ENCODE results near the gene NID2.

GRCh38 chr14:52051251-52051650 lies 17.6 kb downstream of the NID2 start:
- TF ChIP-seq BACH1 (IDR thresholded peaks at IDR 0.05; ENCODE audit: borderline replicate concordance) (no peak), CTCF (IDR thresholded peaks at IDR 0.05 in 2 of 3, conservative IDR thresholded peaks at IDR 0.05 in 1 of 3; ENCODE audit: control insufficient read depth in 2 of 3, extremely low read depth in 1 of 3, insufficient read depth in 1 of 3, low read depth in 3 of 3, low read length in 3 of 3) (no peak), POLR2A (IDR thresholded peaks at IDR 0.05; ENCODE audit: low read depth, low read length) (no peak), NBN (IDR thresholded peaks at IDR 0.05) (no peak), NFYB (IDR thresholded peaks at IDR 0.05; ENCODE audit: insufficient read depth, low read depth, low read length) (no peak), REST (IDR thresholded peaks at IDR 0.05; ENCODE audit: low read depth, low read length) (no peak)

All from GM12878 (cell line).